GM19328 (cell line): ENCODE measurements around the gene GPR156.
"Not testable (repeated sequence)": the region's sequence is repeated elsewhere in the genome, so short reads cannot be mapped to it uniquely, and the experiment has no call there.

Source experiments
- ATAC-seq: cut with Tn5 transposase; IDR thresholded peaks from one replicate; pipeline ENCODE4 v1.9.1; 2021; ENCODE audit warnings: mild to moderate bottlenecking, moderate library complexity; ENCODE audit not compliant: unreplicated experiment

Gene GPR156

GRCh38 chr3:120163816-120164215, 121.2 kb downstream of the GPR156 start:
- ATAC-seq: no peak

- no peak for ATAC-seq
Measured at GRCh38 chr3:120163026-120163425, 122.0 kb downstream of the GPR156 start.

DNA sequence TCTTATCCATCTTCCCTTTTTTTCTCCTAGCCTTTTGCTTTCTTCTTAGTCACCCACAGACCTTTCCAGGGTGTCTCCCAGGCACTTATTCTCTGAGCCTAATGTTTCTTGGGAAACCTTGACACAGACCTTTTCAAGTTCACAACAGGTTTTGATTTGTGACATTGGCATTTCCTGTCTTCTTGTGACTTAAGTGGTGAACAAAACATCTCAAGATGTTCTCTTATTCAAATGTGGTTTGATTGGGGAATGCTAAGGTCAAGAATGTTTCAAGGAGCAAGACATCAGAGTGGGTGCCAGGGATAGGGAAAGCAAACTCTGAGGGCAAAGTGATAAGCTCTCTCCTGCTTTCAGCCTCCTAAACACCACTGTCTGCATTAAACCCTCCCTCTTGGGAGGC, 122.6 kb downstream of the GPR156 start:
- ATAC-seq: no peak

GRCh38 chr3:120161902-120162301, 123.1 kb downstream of the GPR156 start:
- no peak for ATAC-seq

DNA sequence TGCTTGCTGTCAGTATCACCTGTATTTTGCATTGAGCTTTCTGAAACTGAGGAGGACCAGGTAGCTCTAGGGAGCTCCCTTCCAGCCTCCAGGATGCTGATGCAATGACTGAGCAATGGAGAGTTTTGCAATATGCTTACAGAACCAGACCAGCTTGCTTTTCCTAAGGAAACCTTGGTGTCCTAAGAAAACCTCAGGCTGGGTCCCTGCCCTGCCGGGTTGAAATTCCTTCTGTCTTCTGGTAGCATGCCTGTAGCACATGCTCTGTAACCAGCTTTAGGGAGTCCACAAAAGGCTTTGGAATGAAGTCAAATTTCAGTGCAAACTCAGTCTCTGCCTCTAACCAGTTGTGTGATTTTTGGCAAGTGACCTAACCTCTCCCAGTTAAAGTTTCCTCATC, 125.0 kb downstream of the GPR156 start:
- no peak for ATAC-seq

- no peak for ATAC-seq
Measured at GRCh38 chr3:120157681-120158080, 127.3 kb downstream of the GPR156 start.

DNA sequence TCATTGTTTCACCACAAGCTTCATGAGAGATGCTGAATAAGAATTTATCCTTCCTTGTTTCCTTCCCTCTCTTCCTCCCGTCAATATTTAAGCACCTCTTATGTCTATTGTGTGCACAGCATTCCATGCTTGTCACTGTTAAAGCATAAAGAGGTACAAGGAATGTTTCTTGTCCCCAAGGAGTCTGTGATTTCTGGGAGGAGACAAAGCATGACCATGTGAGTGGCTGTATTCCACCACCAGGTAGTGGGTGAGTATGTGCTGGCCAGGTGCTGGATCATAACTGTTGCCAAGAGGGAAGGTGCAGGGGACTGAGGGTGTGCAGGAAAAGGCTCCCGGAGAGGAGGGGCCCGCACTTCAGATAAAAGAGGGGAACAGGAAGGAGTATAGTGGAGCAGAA, 127.9 kb downstream of the GPR156 start:
- no peak for ATAC-seq

GRCh38 chr3:120156699-120157098, 128.3 kb downstream of the GPR156 start:
- no peak for ATAC-seq

DNA sequence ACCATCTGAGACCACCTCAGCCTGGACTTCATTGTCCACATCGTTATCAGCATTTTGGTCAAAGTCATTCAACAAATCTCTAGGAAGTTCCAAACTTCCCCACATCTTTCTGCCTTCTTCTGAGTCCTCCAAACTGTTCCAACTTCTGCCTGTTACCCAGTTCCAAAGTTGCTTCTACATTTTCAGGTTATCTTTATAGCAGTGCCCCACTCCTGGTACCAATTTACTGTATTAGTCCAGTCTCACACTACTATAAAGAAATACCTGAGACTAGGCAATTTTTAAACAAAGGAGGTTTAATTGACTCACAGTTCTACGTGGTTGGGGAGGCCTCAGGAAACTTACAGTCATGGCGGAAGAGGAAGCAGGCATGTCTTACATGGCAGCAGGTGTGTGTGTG, 129.3 kb downstream of the GPR156 start:
- ATAC-seq: not testable (repeated sequence)

DNA sequence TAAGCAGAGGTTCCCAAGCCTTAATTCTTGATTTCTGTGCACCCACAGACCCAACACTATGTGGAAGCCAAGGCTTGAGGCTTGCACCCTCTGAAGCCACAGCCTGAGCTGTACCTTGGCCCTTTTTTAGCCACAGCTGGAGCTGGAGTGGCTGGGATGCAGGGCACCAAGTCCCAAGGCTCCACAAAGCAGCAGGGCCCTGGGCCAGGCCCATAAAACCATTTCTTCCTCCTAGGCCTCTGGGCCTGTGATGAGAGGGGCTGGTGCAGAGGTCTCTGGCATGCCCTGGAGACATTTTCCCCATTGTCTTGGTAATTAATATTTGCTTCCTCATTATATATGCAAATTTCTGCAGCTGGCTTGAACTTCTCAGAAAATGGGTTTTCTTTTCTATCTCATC, 129.9 kb downstream of the GPR156 start:
- no peak for ATAC-seq

DNA sequence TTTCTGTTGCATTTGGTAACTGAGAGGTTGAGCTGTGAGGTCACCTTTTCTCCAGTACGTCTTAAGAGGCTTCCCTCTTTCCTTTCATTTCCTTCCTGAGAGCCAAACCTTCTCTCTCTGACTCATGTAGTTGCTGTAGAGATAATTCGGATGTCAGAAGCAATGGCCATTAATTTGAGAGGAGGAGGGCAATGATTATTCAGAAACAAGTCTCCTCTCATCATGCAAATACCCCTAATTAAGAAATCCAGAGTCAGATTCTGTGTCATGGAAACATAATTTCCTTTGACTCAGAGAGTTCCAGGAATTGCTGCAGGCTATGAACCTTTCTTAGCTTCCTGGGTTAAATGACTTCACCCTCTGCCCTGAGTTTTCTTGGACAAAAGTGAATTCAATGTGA, 131.7 kb downstream of the GPR156 start:
- ATAC-seq: no peak

- ATAC-seq: no peak
Measured at GRCh38 chr3:120151791-120152190, 133.2 kb downstream of the GPR156 start.

- no peak for ATAC-seq
Measured at GRCh38 chr3:120148187-120148949, 136.7 kb downstream of the GPR156 start.

DNA sequence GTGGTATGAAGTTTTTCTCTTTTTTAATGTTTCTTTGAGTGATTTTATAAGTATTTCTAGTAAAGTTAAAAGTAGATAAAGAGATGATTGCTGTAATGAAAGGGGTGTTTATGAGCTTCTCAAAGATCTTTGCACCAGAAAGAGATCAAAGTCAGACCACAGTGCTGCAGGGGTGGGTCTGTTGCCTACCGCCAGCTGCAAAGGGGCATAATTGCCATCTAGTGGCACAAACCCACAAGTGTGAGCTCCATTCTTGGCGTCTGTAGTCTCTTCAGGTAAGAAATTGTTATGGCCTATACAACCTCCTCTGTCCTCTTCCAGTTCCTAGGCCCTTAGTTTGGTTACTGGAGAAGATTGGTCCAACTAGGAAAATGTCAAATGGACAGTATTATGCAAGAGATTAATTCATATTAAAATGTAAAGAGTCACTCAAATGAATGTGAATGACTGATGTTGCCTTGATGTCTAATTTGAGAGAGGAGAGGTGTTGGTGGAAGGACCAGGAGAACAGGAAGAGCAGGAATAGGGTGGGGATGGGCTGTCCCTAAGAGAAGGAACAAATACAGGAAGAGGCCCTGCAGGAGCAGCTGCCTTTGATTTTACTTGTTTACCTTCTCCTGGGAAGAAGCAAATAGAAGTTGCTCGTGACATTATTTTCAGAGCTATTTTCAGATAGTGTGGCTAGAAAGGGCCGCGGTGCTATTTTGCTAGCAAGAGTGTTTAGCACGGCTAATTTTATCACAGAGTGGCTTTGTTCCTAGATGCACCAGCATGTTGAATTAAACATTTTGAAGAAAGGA, 137.8 kb downstream of the GPR156 start:
- no peak for ATAC-seq

GRCh38 chr3:120145542-120146285, 139.3 kb downstream of the GPR156 start:
- no peak for ATAC-seq

- ATAC-seq: no peak
Measured at GRCh38 chr3:120144267-120144666, 140.8 kb downstream of the GPR156 start.

GRCh38 chr3:120143676-120144075, 141.3 kb downstream of the GPR156 start:
- no peak for ATAC-seq

DNA sequence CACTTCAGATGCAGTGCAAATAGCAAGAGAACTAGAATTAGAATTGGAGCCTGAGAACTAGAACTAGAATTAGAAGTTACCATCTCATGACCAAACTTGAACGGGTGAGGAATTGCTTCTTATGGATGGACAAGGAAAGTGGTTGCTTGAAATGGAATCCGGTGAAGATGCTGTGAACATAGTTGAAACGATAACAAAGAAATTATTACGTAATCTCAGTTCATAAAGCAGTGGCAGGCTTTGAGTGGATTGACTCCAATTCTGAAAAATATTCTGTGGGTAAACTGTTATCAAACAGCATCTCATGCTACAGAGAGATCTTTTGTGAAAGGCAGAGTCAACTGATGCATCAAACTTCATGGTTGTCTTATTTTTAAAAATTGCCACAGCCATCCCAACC, 142.8 kb downstream of the GPR156 start:
- ATAC-seq: no peak

DNA sequence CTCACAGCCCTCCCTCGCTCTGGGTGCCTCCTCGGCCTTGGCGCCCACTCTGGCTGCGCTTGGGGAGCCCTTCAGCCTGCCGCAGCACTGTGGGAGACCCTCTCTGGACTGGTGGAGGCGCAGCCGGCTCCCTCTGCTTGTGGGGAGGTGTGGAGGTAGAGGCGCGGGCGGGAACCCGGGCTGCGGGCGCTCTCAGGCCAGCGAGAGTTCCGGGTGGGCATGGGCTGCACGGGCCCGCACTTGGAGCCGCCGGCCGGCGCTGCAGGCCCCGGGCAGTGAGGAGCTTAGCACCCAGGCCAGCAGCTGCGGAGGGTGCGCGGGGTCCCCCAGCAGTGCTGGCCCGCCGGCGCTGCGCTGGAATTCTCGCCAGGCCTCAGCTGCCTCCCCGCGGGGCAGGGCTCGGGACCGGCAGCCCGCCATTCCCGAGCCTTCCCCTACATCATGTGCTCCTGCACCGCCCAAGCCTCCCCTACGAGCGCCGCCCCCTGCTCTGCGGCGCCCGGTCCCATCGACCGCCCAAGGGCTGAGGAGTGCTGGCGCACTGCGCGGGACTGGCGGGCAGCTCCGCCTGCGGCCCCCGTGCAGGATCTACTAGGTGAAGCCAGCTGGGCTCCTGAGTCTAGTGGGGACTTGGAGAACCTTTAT, 144.8 kb downstream of the GPR156 start:
- ATAC-seq: no peak

GRCh38 chr3:120139140-120139539, 145.9 kb downstream of the GPR156 start:
- no peak for ATAC-seq

GRCh38 chr3:120137548-120137947, 147.5 kb downstream of the GPR156 start:
- no peak for ATAC-seq
